AG08395 (cell line): Measurements from ENCODE around the gene LENG1.

Source experiments
- DNase-seq: peaks from one replicate; pipeline ENCODE4 v3.0.0; 2012; ENCODE audit warnings: mixed read lengths, low spot score

The LENG1 gene

DNA sequence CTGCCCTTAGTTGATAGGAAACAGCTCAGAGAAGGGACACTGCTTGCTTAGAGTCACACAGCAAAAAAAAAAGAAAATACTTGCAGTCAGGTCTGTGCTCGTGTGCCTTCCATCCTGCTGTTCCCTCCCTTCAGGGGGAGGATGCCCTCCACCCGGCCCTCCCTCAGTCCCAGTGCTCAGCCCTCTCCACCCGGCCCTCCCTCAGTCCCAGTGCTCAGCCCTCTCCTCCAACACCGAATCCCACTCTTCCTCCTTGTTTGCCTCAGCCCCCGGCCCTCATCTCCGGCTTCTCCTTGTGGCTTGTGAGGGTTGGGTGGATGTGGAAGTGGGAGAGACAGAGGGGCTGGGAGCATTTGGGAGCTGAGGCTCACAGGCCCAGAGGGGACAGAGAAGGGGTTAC, 49.9 kb downstream of the LENG1 start:
- no peak for DNase-seq

DNA sequence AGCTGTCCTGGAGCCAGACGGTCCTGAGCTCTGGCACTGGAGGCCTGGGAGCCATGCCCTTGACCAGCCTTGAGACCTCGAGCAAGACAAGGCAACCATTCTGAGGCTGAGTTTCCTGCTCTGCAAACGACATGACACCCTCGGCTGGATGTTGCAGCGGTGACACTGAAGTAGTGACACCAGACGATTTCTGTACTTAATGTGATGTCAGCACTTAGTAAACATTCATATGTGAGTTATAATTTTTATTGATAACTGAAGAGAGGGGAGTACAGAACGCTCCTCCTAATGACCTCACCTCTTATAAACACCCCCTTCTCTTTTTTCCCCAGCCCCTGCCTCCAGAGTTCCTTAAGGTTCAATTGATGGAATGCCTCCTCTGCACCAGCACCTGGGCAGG, 51.0 kb downstream of the LENG1 start:
- DNase-seq, result no peak

DNA sequence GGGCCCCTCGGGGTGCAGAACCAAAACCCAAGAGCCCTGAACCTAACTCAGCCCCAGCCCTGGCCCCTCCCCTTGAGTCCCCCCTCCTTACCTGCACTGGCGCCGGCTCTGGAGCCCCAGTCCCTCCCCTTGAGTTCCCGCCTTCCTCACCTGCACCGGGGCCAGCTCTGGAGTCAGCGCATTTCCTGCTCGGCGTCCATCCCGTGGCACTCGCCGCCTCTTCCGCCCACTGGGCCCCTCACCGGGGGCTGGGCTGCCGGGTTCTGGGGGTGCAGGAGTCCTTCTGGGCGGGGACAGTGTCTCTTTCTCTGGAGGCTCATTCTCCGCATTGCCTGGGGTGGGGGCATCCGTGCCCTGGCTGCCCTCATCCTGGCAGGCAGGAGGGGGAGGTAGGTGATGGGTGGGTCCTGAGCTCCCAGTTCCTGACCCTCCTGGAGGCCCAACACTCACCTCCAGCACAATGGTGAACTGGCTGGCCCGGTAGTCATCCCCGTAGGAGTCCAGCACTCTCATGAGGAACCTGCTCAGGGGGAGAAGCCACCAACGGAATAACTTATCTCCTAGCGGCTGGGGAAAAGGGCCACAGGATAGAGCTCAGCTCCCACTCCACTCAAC, 51.5 kb downstream of the LENG1 start:
- DNase-seq, result no peak

DNA sequence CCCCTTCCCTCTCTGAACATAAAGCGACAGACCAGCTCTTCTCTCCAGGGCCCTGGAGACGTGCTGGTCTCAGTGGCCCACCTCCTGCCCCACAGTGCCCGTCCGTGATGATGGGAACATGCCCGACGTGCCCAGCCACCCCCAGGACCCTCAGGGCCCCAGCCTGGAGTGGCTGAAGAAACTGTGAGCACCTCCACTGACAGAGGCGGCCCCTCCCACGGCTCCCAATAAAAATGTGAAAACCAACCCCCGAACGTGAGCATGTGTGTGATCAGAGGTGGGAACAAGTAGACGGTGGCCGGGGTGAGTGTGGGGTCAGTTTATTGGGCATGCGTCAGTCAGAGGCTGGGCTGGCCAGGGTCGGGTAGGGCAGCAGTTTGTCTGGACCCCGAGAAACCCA, 52.8 kb downstream of the LENG1 start:
- no peak for DNase-seq

DNA sequence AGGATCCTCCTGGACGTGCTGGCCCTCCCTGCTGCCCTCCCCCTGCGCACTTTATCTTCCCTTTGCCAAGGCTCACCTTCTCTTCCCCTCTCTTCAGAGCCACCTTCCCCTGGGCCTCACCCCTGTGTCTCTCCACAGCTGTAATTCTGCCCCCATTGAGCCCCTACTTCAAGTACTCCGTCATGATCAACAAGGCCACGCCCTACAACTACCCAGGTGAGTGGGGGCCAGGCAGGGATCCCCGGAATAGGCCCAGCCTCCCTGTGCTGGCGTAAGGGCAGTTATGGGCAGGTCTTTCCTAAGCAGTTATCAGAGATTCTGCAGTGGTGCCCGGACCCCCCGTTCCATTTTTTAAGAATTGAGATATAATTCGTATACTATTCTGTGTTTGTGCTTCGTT, 53.7 kb downstream of the LENG1 start:
- no peak for DNase-seq
